Natural killer cell (primary cell): ENCODE measurements around the gene PTGDR. TPM values are rescaled to one million over a fixed set of nuclear protein-coding genes. Genes with fewer than 3 reads are reported as not detected.

Source experiments
- ATAC-seq, 3 donors: fragments of 150-1000 bp in 2 of 3; fragments of 200-7000 bp in 1 of 3; cut with Tn5 transposase; 1 replicate in 1 of 3; 2 replicates in 2 of 3; pipeline ENCODE4 v1.10.0; 2021; ENCODE audit warnings: mild to moderate bottlenecking in 2 of 3, moderate library complexity in 2 of 3
- DNase-seq, 2 donors: peaks; one replicate each; pipeline versions ENCODE4 v3.0.0 to v3.0.0-alpha.2; 2013 to 2021; ENCODE audit warnings: mixed read lengths in 1 of 2
- H3K27ac ChIP-seq: one replicate; pipeline ENCODE4 v1.5.1; 2013; ENCODE audit warnings: mild to moderate bottlenecking, low read length
- H3K27me3 ChIP-seq: one replicate; pipeline ENCODE4 v1.6.1; 2013; ENCODE audit warnings: low read length; ENCODE audit not compliant: control insufficient read depth, insufficient read depth
- H3K36me3 ChIP-seq: one replicate; pipeline ENCODE4 v1.6.1; 2013; ENCODE audit warnings: low read length; ENCODE audit not compliant: control insufficient read depth, insufficient read depth
- H3K4me1 ChIP-seq: one replicate; pipeline ENCODE4 v1.6.1; 2013; ENCODE audit warnings: low read length; ENCODE audit not compliant: control insufficient read depth, insufficient read depth
- H3K4me3 ChIP-seq: one replicate; pipeline ENCODE4 v1.5.1; 2013; ENCODE audit warnings: low read length
- H3K9me3 ChIP-seq: one replicate; pipeline ENCODE4 v1.6.1; 2013; ENCODE audit warnings: low read length; ENCODE audit not compliant: control insufficient read depth, insufficient read depth
- H3K27ac Mint-ChIP-seq, 2 donors: one replicate each; pipeline ENCODE4 v1.8.0; 2022; ENCODE audit warnings: mild to moderate bottlenecking in 2 of 2, mixed read lengths in 2 of 2, moderate library complexity in 1 of 2
- H3K27me3 Mint-ChIP-seq, 2 donors: one replicate each; pipeline ENCODE4 v1.8.0; 2022; ENCODE audit warnings: low read depth in 2 of 2, mixed read lengths in 2 of 2
- H3K36me3 Mint-ChIP-seq: one replicate; pipeline ENCODE4 v1.8.0; 2022; ENCODE audit warnings: mixed read lengths
- H3K4me1 Mint-ChIP-seq, 2 donors: one replicate each; pipeline ENCODE4 v1.8.0; 2022; ENCODE audit warnings: mixed read lengths in 2 of 2
- H3K4me3 Mint-ChIP-seq: one replicate; pipeline ENCODE4 v1.8.0; 2022; ENCODE audit warnings: mild to moderate bottlenecking, moderate library complexity, mixed read lengths
- H3K9me3 Mint-ChIP-seq, 2 donors: one replicate each; pipeline ENCODE4 v1.8.0; 2022; ENCODE audit warnings: mixed read lengths in 2 of 2
- WGBS: methylation state at CpG from one replicate; pipeline ENCODE4 v1.1.7; 2013; ENCODE audit warnings: missing lambda C conversion rate; ENCODE audit not compliant: insufficient coverage; 5-methylcytosine and 5-hydroxymethylcytosine counted together
- intact Hi-C: fragments of 100-400 bp; cut with micrococcal nuclease; formaldehyde crosslinking; loops from one replicate; pipeline ENCODE4 v1.14.2; 2022
- total RNA-seq, 4 donors: library from RNA; stranded (reverse); fragments of 120-200 nt in 1 of 4; gene quantifications; one replicate each; pipeline versions ENCODE4 v1.2.3 to v1.2.4, GENCODE V29; 2013 to 2022
- TF ChIP-seq, protein P1 (sequence below): fragments of 200-600 bp; IDR thresholded peaks from one replicate; pipeline ENCODE4 v1.8.0; 2022; ENCODE audit warnings: antibody characterized with exemption

Gene PTGDR
- total RNA-seq, 3 donors from 2014 or later (not counting 1 experiment from before 2014, with no cell fraction given) = 106 to 140 (median 112) TPM

GRCh38 chr14:52263190-52263589, 4.3 kb upstream of the PTGDR start:
- H3K27ac Mint-ChIP-seq = peak overlapping the region; percentile 32 to 95
- H3K9me3 Mint-ChIP-seq = no peaks in the 10 kb centered on the region
- intact Hi-C loops = no loop called here
- TF ChIP-seq, protein P1, sequence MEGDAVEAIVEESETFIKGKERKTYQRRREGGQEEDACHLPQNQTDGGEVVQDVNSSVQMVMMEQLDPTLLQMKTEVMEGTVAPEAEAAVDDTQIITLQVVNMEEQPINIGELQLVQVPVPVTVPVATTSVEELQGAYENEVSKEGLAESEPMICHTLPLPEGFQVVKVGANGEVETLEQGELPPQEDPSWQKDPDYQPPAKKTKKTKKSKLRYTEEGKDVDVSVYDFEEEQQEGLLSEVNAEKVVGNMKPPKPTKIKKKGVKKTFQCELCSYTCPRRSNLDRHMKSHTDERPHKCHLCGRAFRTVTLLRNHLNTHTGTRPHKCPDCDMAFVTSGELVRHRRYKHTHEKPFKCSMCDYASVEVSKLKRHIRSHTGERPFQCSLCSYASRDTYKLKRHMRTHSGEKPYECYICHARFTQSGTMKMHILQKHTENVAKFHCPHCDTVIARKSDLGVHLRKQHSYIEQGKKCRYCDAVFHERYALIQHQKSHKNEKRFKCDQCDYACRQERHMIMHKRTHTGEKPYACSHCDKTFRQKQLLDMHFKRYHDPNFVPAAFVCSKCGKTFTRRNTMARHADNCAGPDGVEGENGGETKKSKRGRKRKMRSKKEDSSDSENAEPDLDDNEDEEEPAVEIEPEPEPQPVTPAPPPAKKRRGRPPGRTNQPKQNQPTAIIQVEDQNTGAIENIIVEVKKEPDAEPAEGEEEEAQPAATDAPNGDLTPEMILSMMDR = no peak
- H3K36me3 Mint-ChIP-seq = peaks cover 10% of the 10 kb centered on the region
- Histone ChIP-seq H3K4me1 (peaks cover 43% of the 10 kb centered on the region), H3K4me3 (no peak overlapping the region), H3K9me3 (no peaks in the 10 kb centered on the region), H3K36me3 (no peaks in the 10 kb centered on the region), H3K27ac (no peak overlapping the region), H3K27me3 (no peaks in the 10 kb centered on the region)
- no peaks in the 10 kb centered on the region for H3K27me3 Mint-ChIP-seq
- ATAC-seq (no peak), DNase-seq (no peak)
- peaks cover 81 to 82% of the 10 kb centered on the region in 2 donors for H3K4me1 Mint-ChIP-seq
- H3K4me3 Mint-ChIP-seq = peak overlapping the region; percentile 22

- H3K9me3 Mint-ChIP-seq = no peaks in the 10 kb centered on the region
- Histone ChIP-seq H3K4me1 (peaks cover 38% of the 10 kb centered on the region), H3K27ac (peak overlapping the region; percentile 75), H3K36me3 (no peaks in the 10 kb centered on the region), H3K27me3 (no peaks in the 10 kb centered on the region), H3K9me3 (no peaks in the 10 kb centered on the region), H3K4me3 (no peak overlapping the region)
- 1% methylated on average over 5 of the region's 5 CpGs for WGBS
- peak; percentile 8 to 47 (median 34) for ATAC-seq
- peak overlapping the region; percentile 99 for H3K4me3 Mint-ChIP-seq
- intact Hi-C loops = loop anchor here (5.0 kb wide), 1 partner anchor 62 kb away; no protein-coding TSS in a partner anchor
- H3K4me1 Mint-ChIP-seq = peaks cover 66 to 72% of the 10 kb centered on the region in 2 donors
- no peaks in the 10 kb centered on the region for H3K27me3 Mint-ChIP-seq
- H3K36me3 Mint-ChIP-seq = peaks cover 24% of the 10 kb centered on the region
- TF ChIP-seq, protein P1 = no peak
- peak overlapping the region; percentile 95 to 100 for H3K27ac Mint-ChIP-seq
- DNase-seq = peak in 1 of 2 donors; percentile 17
These were observed 2.2 kb upstream of the PTGDR start for GRCh38 chr14:52265253-52265652.

GRCh38 chr14:52266179-52266578, 1.3 kb upstream of the PTGDR start:
- intact Hi-C loops = loop anchor here (2.0 to 5.0 kb wide), 2 partner anchors 61 to 197 kb away; partner anchors contain the start of gene NID2
- Histone ChIP-seq H3K9me3 (no peaks in the 10 kb centered on the region), H3K4me3 (no peak overlapping the region), H3K27ac (peak overlapping the region; percentile 75), H3K36me3 (peaks cover 5% of the 10 kb centered on the region), H3K27me3 (no peaks in the 10 kb centered on the region), H3K4me1 (peaks cover 35% of the 10 kb centered on the region)
- H3K4me1 Mint-ChIP-seq = peaks cover 58 to 71% of the 10 kb centered on the region in 2 donors
- TF ChIP-seq, protein P1 = no peak
- H3K27me3 Mint-ChIP-seq = no peaks in the 10 kb centered on the region
- 74% methylated on average over 3 of the region's 3 CpGs for whole genome bisulfite sequencing
- H3K27ac Mint-ChIP-seq = peak overlapping the region; percentile 95 to 100
- H3K9me3 Mint-ChIP-seq = no peaks in the 10 kb centered on the region
- peak overlapping the region; percentile 99 for H3K4me3 Mint-ChIP-seq
- DNase-seq = no peak
- peaks cover 18% of the 10 kb centered on the region for H3K36me3 Mint-ChIP-seq
- no peak for ATAC-seq

DNA sequence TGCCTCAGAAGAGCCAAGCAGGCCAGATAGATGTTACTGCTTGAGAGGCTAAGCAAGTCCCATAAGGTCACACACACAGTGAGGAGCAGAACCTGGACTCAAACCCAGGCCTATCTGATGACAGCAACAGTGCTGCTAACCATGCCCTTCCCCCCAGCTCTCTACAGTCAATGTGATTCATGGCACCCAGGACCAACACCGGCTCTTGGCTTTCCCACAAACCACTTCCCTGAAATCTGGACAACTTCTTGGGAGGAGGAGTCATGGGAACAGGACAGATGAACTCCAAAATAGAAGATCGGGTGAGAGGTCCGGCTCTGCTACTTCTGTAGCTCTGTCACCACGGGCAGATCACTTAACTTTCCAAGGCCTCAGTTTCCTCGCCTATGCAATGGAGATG, 716 bp upstream of the PTGDR start:
- H3K27me3 ChIP-seq = no peaks in the 10 kb centered on the region
- 62% methylated on average over 4 of the region's 5 CpGs for WGBS
- Mint-ChIP-seq H3K27me3 (no peaks in the 10 kb centered on the region), H3K4me3 (peak overlapping the region; percentile 99), H3K4me1 (peaks cover 60 to 75% of the 10 kb centered on the region in 2 donors), H3K9me3 (no peaks in the 10 kb centered on the region), H3K27ac (peak overlapping the region; percentile 95 to 100), H3K36me3 (peaks cover 23% of the 10 kb centered on the region)
- intact Hi-C loops = loop anchor here (1.0 to 5.0 kb wide), 4 partner anchors 18 to 198 kb away; partner anchors contain the start of gene NID2
- H3K4me3 ChIP-seq = peak overlapping the region; percentile 89
- peaks cover 11% of the 10 kb centered on the region for H3K36me3 ChIP-seq
- H3K27ac ChIP-seq = peak overlapping the region; percentile 75
- peaks cover 35% of the 10 kb centered on the region for H3K4me1 ChIP-seq
- DNase-seq = no peak
- TF ChIP-seq, protein P1 = no peak
- ATAC-seq = no peak
- no peaks in the 10 kb centered on the region for H3K9me3 ChIP-seq
